Measurements from ENCODE around the gene TMEM115. TPM values are rescaled to one million over a fixed set of nuclear protein-coding genes. Genes with fewer than 3 reads are reported as not detected.

TMEM115 gene
- total and polyA plus RNA-seq, 2 donors (not counting 3 experiments of a cell fraction or from before 2014, with no cell fraction given), result 44.7 to 65.5 TPM

DNA sequence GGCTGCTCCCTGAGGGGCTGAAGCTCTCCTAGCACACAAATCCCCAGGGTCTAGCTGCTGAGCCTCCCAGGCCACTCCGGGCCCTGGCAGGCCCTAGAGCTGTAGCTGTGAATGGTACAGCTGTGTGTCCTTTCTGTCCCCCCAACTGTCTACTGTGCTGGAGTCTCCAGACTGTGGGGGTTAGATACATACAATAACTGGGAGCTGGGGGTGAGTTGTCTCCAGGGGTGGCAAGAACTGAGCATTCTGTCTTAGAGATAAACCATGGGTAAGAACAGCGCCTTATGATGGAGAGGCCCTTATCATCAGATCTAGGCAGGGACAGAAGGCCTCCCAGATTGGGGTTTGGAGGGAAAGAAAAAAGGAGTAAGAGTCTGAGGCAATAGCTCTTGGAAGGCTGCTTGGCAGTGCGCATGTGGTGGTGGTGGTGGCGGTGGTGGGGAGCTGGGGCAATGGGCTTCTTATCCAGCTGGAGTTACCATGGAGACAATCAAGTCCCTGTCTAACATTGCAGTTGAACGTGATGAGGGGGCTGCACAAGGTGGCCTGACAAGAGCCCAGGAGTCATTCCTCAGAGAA, 5.0 kb downstream of the TMEM115 start:
- no peak overlapping the region for H3K4me2 ChIP-seq (ENCODE audit: insufficient read depth, low read length)

More for the DNA sequence above, 5.0 kb downstream of the TMEM115 start:
- POLR2A ChIA-PET, result no interaction called here
- Histone ChIP-seq H3K36me3 (ENCODE audit: control insufficient read depth in 2 of 2, extremely low read depth in 1 of 2, insufficient read depth in 2 of 2, low read length in 2 of 2) (peaks cover 8 to 28% of the 10 kb centered on the region in 2 experiments), H3K27me3 (ENCODE audit: control insufficient read depth in 2 of 2, insufficient read depth in 2 of 2, low read length in 2 of 2) (no peaks in the 10 kb centered on the region), H4K20me1 (replicated peaks; ENCODE audit: control insufficient read depth, extremely low read depth, insufficient read depth, low read length) (peaks cover 6% of the 10 kb centered on the region), H3K9ac (replicated peaks; ENCODE audit: extremely low read depth, insufficient read depth, low read length) (no peak overlapping the region), H3K79me2 (ENCODE audit: control insufficient read depth, insufficient read depth, low read length) (peaks cover 43% of the 10 kb centered on the region), H3K4me1 (ENCODE audit: control insufficient read depth, extremely low read depth, insufficient read depth, low read length) (peaks cover 44% of the 10 kb centered on the region), H2AFZ (ENCODE audit: low read depth, low read length) (no peak overlapping the region), H3K9me3 (replicated peaks; ENCODE audit: control insufficient read depth, insufficient read depth, low read length) (no peaks in the 10 kb centered on the region), H3K4me3 (replicated peaks in 1 of 3; ENCODE audit: insufficient read depth in 1 of 3, low read depth in 1 of 3, low read length in 3 of 3) (no peak overlapping the region), H3K27ac (ENCODE audit: insufficient read depth, low read depth, low read length) (no peak overlapping the region), H3K9me1 (replicated peaks; ENCODE audit: control insufficient read depth, extremely low read depth, insufficient read depth, low read length) (no peaks in the 10 kb centered on the region)
- dilution Hi-C loops (cut with MboI; ENCODE audit: extremely low pct_ligation_motif_present, low sequenced_read_pairs) (no loop called here), intact Hi-C loops (cut with micrococcal nuclease) (no loop called here)
- DNase-seq (ENCODE audit: low read depth, low spot score) (no peak), FAIRE-seq (no peak)
- CTCF ChIA-PET, result interaction anchor here (0.6 to 2.5 kb wide), 5 partner anchors 9 to 262 kb away, joined by 3 to 11 read pairs (median 3); no protein-coding TSS in a partner anchor
- BruUV-seq (replicated peaks), result no TSS peak
- TF ChIP-seq POLR2AphosphoS5 (IDR thresholded peaks at IDR 0.05; ENCODE audit: insufficient read depth, low read depth, low read length) (no peak), JUN (IDR thresholded peaks at IDR 0.05; ENCODE audit: borderline replicate concordance, insufficient read depth, insufficient read length, low read depth) (no peak), GATA2 (IDR thresholded peaks at IDR 0.05; ENCODE audit: insufficient read depth, insufficient read length, low read depth, low read length) (no peak), EZH2 (IDR thresholded peaks at IDR 0.05; ENCODE audit: borderline replicate concordance, low read depth, low read length, severe bottlenecking) (no peak), MYC (IDR thresholded peaks at IDR 0.05; ENCODE audit: low read depth, low read length) (no peak), FOS (IDR thresholded peaks at IDR 0.05; ENCODE audit: borderline replicate concordance, insufficient read depth, low read length) (no peak), MAX (IDR thresholded peaks at IDR 0.05; ENCODE audit: insufficient read depth, insufficient read length) (no peak), POLR2A (IDR thresholded peaks at IDR 0.05; ENCODE audit: low read depth, low read length) (no peak)
- TF ChIP-seq, protein P1, sequence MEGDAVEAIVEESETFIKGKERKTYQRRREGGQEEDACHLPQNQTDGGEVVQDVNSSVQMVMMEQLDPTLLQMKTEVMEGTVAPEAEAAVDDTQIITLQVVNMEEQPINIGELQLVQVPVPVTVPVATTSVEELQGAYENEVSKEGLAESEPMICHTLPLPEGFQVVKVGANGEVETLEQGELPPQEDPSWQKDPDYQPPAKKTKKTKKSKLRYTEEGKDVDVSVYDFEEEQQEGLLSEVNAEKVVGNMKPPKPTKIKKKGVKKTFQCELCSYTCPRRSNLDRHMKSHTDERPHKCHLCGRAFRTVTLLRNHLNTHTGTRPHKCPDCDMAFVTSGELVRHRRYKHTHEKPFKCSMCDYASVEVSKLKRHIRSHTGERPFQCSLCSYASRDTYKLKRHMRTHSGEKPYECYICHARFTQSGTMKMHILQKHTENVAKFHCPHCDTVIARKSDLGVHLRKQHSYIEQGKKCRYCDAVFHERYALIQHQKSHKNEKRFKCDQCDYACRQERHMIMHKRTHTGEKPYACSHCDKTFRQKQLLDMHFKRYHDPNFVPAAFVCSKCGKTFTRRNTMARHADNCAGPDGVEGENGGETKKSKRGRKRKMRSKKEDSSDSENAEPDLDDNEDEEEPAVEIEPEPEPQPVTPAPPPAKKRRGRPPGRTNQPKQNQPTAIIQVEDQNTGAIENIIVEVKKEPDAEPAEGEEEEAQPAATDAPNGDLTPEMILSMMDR (IDR thresholded peaks at IDR 0.05; ENCODE audit: extremely low read depth in 1 of 2, insufficient read depth in 1 of 2, low read depth in 1 of 2, low read length in 2 of 2), result no peak
